DMS153 treated with DMSO at 0.1 percent for 48 hours (cell line): ENCODE measurements around the gene NUCB2.

ENCODE experiments used
- DNase-seq: peaks from one replicate; lab custom pipeline; 2025; ENCODE audit not compliant: unreplicated experiment; lab: John Stamatoyannopoulos, UW

The NUCB2 gene

GRCh38 chr11:17379383-17380180, 103.0 kb downstream of the NUCB2 start:
- no peak for DNase-seq

GRCh38 chr11:17381156-17381555, 104.6 kb downstream of the NUCB2 start:
- DNase-seq, result no peak
